Right ventricle myocardium inferior (tissue), 1 donor: ENCODE results near the gene PAPSS1. TPM values are rescaled to one million over a fixed set of nuclear protein-coding genes. Genes with fewer than 3 reads are reported as not detected.

Experiments used
- ATAC-seq: fragments of 200-7000 bp; cut with Tn5 transposase; one replicate; pipeline ENCODE4 v1.9.1; 2020; ENCODE audit warnings: mild to moderate bottlenecking, moderate library complexity
- DNase-seq: peaks from one replicate; pipeline ENCODE4 v3.0.0; 2021; ENCODE audit errors: missing footprints
- intact Hi-C: fragments of 100-400 bp; cut with DNase I; formaldehyde crosslinking; loops from one replicate; pipeline ENCODE4 v1.11.0; 2022
- total RNA-seq: library from RNA; stranded (reverse); fragmentation: NEBNext Ultra II Directional; extraction: Animal tissue kit (Norgen Biotek cat#: 25700); gene quantifications from one replicate; pipeline ENCODE4 v1.2.1, GENCODE V29; 2021
- donor health status: DM: no; HTN: yes; CAD: no; lungs with severe emphysema.

PAPSS1 gene
- total RNA-seq, 1 donor from 2014 or later: 10.0 TPM

DNA sequence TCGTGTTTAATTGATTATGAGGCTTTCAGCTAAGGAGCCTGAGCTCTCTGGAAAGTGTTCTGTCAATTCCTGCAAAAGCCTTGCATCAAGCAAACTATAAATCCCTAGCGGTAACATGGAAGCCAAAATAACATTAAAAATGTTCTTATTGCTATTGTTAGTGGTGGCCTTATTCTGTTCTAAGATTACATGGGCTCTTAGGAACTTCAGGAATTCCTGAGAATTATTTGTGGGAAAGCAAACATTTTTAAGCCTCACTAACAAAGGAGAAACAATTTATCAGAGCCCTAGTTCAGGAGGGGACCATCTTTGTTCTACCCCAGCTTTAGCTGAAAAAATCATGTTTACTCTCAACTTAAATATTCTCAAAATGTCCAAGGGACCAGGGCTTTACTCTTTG, 119.6 kb downstream of the PAPSS1 start:
- no peak for ATAC-seq
- intact Hi-C loops: no loop called here
- DNase-seq: no peak

DNA sequence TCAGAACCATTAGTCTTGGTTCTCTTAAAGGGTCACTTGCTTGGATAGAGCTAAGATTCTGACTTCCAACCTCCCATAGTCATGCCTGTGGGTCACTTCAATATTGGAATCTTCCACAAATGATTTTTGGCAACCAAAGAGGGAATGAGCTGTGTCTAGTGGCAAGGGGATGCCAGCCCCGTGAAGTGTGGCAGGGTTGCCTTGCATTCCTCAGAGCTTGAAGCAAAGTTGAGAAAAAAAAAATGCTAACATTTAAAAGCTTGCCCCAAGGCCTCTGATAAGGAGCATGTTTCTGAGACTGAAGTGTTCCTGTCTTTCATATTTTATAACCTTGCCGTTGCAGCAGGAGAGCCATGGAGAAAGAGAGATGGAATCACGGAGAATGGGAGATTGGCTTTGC, 120.2 kb downstream of the PAPSS1 start:
- ATAC-seq (no peak), DNase-seq (no peak)
- intact Hi-C loops: no loop called here

DNA sequence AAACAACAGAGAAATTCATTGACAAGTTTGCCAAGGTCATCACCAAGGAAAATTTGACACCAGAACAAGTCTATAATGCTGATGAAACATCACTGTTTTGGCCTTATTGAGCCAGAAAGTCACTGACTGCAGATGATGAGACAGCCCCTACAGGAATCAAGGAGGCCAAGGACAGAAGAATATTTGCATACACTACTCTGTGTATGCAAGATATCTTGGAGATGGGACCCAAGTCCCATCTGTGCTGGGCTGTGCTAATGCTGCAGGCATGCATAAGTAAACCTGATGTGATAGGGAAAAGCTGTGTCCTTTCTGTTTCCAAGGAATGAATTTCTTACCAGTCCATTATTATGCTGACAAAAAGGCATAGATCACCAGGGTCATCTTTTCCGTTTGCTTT, 126.8 kb downstream of the PAPSS1 start:
- DNase-seq (no peak), ATAC-seq (no peak)
- intact Hi-C loops: no loop called here

DNA sequence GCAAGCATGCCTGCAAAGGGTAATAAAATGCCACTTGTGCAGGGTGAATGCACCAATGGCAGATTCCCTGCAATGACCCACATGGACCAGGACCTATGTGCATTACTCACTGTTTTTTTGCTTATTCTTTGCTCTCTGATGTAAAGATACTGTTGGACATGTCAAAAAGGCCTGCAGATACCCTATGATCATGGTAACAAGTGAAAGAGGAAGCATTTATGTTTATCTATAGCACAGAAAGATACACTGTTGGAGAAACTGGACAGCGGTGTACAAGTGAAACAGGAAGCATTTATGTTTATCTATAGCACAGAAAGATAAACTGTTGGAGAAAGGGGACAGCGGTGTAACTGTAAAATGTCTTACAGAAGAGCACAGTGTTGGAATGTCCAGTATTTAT, 127.5 kb downstream of the PAPSS1 start:
- ATAC-seq (no peak), DNase-seq (no peak)
- intact Hi-C loops: no loop called here

DNA sequence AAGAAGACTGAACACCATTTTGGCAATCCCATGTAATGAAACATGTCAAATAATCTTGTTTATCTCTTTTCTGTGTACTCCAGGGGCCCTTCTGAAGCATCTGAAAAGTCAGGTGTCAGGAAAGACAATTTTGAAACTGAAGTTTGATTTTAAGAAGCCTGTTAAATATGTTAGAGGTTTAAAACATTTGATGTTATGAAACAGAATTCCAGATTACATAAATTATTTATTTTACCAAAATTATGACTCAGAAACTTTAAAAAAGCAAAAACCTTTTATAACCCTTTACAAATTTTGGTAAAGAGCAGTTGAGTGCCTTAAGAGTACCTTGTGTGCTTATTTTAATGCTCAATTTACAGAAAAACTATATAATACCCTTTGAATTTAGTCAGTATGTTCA, 130.8 kb downstream of the PAPSS1 start:
- no peak for ATAC-seq
- intact Hi-C loops: no loop called here
- DNase-seq: no peak

DNA sequence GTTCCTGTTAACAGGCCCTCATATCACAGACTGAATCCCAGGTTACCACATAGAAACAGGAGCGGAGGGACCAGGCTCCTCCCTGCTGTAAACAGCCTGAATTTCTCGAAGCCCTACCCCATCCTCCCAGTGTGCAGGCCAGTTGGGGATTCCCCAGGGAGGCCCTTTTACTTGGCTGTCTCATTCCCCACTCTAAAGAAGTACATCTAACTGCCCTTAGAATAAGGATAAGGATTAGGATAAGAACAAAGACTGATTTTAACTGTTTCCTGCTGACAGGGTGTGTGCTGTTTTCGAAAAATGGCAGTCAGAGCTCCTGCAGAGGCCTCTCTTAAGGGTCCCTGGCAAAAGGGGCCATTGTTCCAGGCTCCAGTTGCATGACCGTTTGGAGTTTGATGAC, 133.7 kb downstream of the PAPSS1 start:
- no peak for DNase-seq
- ATAC-seq: no peak
- intact Hi-C loops: no loop called here

DNA sequence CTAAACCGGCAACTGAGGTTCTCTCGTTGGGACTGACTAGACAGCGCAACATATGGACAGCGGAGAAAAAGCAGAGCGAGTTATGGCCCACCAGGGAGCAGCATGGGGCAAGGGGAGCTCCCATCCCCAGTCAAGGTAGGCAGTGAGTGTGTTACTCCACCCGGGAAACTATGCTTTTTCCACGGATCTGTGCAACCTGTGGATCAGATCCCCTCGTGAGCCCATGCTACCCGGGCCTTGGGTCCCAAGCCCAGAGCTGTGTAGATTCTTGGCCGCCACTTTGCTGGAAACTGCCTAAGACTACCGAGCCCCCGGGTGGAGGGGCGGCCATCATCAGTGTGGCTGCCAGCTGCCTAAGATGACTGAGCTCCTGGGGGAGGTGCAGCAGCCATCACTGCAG, 140.9 kb downstream of the PAPSS1 start:
- intact Hi-C loops: no loop called here
- DNase-seq: no peak

DNA sequence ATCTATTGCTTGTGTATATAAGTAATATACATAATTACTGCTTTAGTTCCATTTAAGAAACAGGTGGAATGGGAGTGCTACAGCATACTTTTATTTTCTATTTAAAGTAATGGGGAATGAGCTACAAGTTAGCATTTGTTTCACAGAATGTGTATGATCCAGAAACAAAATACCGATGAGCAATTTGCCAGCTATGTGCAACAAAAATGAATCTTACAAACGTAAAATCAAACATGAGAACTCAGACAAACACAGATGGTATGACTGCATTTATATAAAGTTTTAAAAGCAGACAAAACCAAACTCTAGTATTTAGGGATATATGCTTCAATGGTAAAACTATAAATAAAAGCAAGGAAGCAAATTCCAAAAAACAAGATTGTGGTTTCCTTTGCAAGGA, 141.7 kb downstream of the PAPSS1 start:
- intact Hi-C loops: no loop called here
- no peak for DNase-seq
- no peak for ATAC-seq

More for the DNA sequence above, 140.9 kb downstream of the PAPSS1 start:
- ATAC-seq: no peak

DNA sequence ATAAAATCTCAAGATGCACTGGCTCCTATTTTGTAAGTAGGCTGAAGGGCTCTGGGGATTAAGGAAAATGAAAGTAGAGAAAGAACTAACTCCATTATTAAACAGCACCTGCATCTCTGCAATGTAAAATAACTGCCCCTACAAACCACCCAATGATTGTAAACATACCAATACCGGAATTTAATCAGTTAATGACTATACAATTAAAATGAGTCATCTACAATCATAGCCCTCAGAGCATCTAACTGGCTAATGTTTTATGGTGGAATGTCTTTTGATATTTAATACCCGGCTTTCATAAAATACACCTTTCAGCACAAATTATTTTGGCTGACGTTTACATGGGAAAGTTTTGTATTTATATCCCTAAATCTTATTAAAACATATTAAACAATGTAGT, 142.3 kb downstream of the PAPSS1 start:
- ATAC-seq (no peak), DNase-seq (no peak)
- intact Hi-C loops: no loop called here

DNA sequence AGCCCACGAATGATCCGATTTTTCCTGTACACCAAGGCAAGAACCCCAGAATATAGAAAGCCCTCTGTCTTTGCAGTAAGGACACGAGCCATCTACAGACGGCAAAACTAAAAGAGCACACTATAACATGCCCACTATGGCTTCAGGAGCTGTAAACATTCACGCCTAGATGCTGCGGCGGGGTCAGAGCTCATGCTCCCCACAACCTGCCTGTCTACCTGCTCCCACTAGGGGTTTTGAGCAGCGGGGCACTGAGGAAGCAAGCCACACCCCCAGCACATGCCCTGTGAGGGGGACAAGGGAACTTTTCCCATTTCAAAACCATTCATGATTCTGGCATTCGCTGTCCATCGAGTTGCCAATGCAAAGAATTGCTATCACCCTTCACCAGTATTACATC, 144.8 kb downstream of the PAPSS1 start:
- ATAC-seq (no peak), DNase-seq (no peak)
- intact Hi-C loops: no loop called here

DNA sequence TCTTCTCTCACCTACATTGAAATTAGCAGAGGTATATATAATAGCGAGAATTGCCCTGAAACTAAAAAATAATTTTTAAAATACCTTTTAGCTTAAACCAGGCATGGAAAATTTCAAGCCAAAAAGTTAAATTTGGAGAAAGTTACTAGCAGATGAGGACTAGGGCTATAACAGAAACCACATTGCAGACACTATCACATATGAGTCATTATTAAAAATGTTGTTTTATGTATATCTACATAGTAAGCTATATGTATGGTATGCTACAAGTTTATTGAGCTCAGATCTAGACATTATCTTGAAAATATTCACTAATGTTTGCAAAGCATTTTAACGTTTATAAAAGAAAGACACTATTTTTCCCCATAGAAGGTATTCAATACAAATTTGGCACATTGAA, 147.8 kb downstream of the PAPSS1 start:
- DNase-seq (no peak), ATAC-seq (no peak)
- intact Hi-C loops: no loop called here

DNA sequence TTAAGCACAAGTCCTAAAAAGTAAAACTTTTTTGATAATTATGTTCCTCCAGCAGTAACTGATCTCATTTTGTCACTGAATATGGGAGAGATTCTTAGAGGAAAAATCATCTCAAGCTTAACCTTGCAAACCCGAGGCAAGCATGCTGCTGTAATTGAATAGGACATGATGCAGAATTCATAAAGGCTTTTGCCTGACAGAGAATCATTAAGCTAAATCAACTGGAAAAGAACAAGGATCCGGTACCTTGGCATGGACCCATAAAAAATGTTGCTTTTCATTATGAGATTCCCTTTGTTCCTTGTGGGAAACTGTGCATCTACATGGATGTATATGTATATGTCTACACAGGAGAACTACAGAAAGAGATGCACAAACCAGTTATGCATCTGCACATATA, 149.1 kb downstream of the PAPSS1 start:
- intact Hi-C loops: no loop called here
- ATAC-seq: no peak

DNA sequence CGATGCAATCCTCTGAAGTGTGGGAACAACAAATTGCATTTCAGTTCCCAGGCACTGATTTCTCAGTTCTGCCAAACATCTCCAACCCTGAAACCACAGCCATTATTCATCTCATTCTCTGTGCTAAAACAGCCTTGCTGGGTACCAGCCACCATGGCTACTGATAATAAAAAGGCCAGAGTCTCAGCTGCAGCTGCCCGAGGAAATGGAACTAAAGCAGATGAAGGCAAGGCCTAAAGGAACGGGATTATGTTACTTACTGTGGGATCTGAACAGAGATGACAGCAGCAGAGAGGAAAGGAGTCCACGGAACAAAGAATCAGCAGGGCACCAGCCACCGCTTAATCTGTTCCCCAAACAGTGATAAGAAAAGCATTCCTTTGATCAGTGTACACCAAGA, 155.7 kb downstream of the PAPSS1 start:
- intact Hi-C loops: no loop called here
- DNase-seq (no peak), ATAC-seq (no peak)

More for the DNA sequence above, 149.1 kb downstream of the PAPSS1 start:
- no peak for DNase-seq

Other genes with a start within 250 kb of the PAPSS1 start
- gene SGMS2, start 104.7 kb upstream of the PAPSS1 start, total RNA-seq: 23.2 TPM
- 7.1 TPM for gene CYP2U1, start 211.3 kb upstream of the PAPSS1 start, total RNA-seq